Measurements from ENCODE around the gene FOLR3. TPM values are rescaled to one million over a fixed set of nuclear protein-coding genes. Genes with fewer than 3 reads are reported as not detected.

The FOLR3 gene
- polyA plus RNA-seq, 1 of the 3 experiments (the other 2 are of a cell fraction): not detected

DNA sequence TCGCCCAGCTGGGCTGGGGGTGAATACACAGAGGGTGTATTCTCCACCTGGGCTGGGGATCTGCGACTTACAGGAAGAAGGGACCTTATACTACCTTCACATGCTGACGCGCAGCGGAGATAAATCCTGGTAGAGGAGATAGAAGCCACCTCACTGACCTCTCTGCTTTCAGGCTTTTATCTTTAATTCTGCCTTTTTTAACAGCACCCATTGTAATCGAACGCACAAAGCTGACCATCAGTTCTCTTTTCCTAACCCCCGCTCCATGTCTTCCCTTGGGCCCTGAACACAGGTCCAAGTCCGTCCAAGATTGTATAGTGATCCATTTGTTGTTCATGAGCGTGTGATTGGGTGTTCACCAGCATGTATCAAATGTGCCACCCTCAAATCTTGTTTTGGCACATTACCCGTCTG, 31.8 kb upstream of the FOLR3 start:
- ChIA-PET CTCF (interaction anchor here (0.8 to 16.4 kb wide), 5 partner anchors 12 to 124 kb away, joined by 3 to 416 read pairs (median 3); no protein-coding TSS in a partner anchor), POLR2A (interaction anchor here (0.7 to 2.3 kb wide), 3 partner anchors 9 to 66 kb away, joined by 3 to 11 read pairs (median 3); partner anchors contain the start of gene ANAPC15)
- H3F3A ChIP-seq (replicated peaks; ENCODE audit: insufficient read depth): peaks cover 9% of the 10 kb centered on the region
- H3K4me1 ChIP-seq (ENCODE audit: control insufficient read depth in 1 of 2, insufficient read depth in 2 of 2, low read depth in 1 of 2, low read length in 1 of 2): peaks cover 4 to 28% of the 10 kb centered on the region in 2 experiments; a peak in 2 of 4 replicates
- no peaks in the 10 kb centered on the region for H3K27me3 ChIP-seq (ENCODE audit: insufficient read depth)
- peak overlapping the region; percentile 79 to 95 for H3K27ac ChIP-seq (ENCODE audit: low read depth in 2 of 2, low read length in 1 of 2)
- H3K9me2 ChIP-seq: no peaks in the 10 kb centered on the region
- H3K9me3 ChIP-seq: no peaks in the 10 kb centered on the region
- peaks cover 0 to 23% of the 10 kb centered on the region in 2 experiments for H3K36me3 ChIP-seq (replicated peaks in 1 of 2; ENCODE audit: control insufficient read depth in 1 of 2, insufficient read depth in 2 of 2, low read length in 1 of 2)
- H2AFZ ChIP-seq (ENCODE audit: low read depth): peak overlapping the region; percentile 93
- no peaks in the 10 kb centered on the region for H4K20me1 ChIP-seq (ENCODE audit: insufficient read depth)
- H3K4me3 ChIP-seq (ENCODE audit: low read depth in 2 of 2, low read length in 1 of 2): peak overlapping the region; percentile 35 to 88
- peaks cover 42% of the 10 kb centered on the region for H3K79me2 ChIP-seq (ENCODE audit: insufficient read depth)
- no peak for TF ChIP-seq REST (IDR thresholded peaks at IDR 0.05; ENCODE audit: low read depth, low read length)
- no peak for TF ChIP-seq FOSL2 (IDR thresholded peaks at IDR 0.05; ENCODE audit: borderline replicate concordance, low read depth)
- no peak for TF ChIP-seq USF2 (IDR thresholded peaks at IDR 0.05; ENCODE audit: borderline replicate concordance, low read depth, low read length)
- no peak for TF ChIP-seq PBX3 (IDR thresholded peaks at IDR 0.05)
- TF ChIP-seq, protein P1, sequence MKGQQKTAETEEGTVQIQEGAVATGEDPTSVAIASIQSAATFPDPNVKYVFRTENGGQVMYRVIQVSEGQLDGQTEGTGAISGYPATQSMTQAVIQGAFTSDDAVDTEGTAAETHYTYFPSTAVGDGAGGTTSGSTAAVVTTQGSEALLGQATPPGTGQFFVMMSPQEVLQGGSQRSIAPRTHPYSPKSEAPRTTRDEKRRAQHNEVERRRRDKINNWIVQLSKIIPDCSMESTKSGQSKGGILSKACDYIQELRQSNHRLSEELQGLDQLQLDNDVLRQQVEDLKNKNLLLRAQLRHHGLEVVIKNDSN (IDR thresholded peaks at IDR 0.05; ENCODE audit: borderline replicate concordance, low read depth): no peak
- TF ChIP-seq, protein P2, sequence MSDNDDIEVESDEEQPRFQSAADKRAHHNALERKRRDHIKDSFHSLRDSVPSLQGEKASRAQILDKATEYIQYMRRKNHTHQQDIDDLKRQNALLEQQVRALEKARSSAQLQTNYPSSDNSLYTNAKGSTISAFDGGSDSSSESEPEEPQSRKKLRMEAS (IDR thresholded peaks at IDR 0.05; ENCODE audit: low read depth): no peak
- no peak for TF ChIP-seq ELF1 (IDR thresholded peaks at IDR 0.05)
- TF ChIP-seq GABPA (IDR thresholded peaks at IDR 0.05; ENCODE audit: low read depth): no peak
- no peak for TF ChIP-seq FOXM1 (IDR thresholded peaks at IDR 0.05; ENCODE audit: low read depth)
- TF ChIP-seq GATA2 (CRISPR knock-in tag; IDR thresholded peaks at IDR 0.05): no peak
- no peak for TF ChIP-seq CHD2 (IDR thresholded peaks at IDR 0.05; ENCODE audit: low read length, partially characterized antibody)
- TF ChIP-seq IRF3 (IDR thresholded peaks at IDR 0.05; ENCODE audit: low read depth, low read length): no peak
- TF ChIP-seq TEAD4 (IDR thresholded peaks at IDR 0.05; ENCODE audit: borderline replicate concordance, insufficient read depth): no peak
- no peak for TF ChIP-seq FOXJ3 (CRISPR knock-in tag; IDR thresholded peaks at IDR 0.05)
- WGBS (ENCODE audit: low lambda C conversion rate): 90% methylated on average over 11 of the region's 11 CpGs
- H3K9ac ChIP-seq: peak overlapping the region; percentile 47
- H3K4me2 ChIP-seq: peak overlapping the region; percentile 74
- no peak for DNase-seq

All from SK-N-SH (cell line).